HG03571 (cell line): ENCODE data around the gene ARL3.
"Not testable (repeated sequence)": the region's sequence is repeated elsewhere in the genome, so short reads cannot be mapped to it uniquely, and the experiment has no call there.

Experiments used
- ATAC-seq: cut with Tn5 transposase; IDR thresholded peaks from one replicate; pipeline ENCODE4 v1.9.1; 2021; ENCODE audit not compliant: unreplicated experiment

ARL3 gene

DNA sequence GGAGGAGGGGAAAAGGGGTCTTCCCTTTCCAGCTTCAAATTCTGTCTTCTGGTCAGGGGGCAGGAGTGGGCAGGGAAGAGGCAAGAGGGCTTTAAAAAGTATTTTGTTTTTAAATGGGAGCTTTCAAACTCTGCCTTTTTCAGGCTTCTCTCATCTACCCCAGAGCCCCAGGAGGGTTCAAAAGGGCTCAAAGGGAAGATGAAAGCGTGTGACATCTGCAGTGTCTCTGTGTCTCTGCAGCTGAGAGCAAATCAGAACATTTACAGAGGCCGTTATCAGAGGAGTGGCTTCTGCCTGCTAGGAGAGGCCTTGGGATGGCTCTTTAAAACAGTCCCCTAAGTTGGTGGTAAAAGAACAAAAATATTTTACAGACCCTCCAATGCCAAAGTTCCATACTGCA lies 39.6 kb downstream of the ARL3 start:
- no peak for ATAC-seq

DNA sequence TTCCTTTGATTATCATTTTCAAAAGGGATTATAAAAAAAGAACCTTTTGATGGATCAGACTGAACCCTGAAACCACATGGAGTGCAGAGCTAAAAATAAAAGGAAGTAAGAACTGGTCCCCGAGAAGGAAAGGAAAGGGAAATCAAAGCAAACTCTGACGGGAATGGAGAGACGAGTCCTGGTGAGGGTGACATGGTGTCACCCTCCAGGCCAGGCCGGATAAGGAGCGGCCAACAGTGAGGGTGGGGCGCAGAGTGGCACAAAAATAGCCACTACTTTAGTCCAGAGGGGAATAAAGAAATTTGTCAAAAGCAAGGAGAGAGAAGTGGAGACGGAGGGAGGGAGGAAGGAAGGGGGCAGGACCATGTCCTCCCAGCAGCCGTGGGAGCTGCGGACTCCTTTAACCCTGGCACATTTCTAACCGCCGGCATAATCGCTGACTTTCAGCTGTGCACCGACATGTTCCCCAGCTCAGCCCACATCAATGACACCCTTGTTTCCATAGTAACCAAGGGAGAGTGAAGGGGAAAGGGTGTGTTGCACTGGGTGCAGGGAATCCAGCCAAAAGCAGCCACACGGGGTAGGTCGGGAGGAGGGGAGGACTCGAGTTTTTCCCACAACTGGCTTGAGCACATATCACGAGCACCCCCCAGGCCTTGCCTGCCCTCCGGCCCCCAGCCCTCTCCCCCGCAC lies 40.2 kb downstream of the ARL3 start:
- no peak for ATAC-seq

DNA sequence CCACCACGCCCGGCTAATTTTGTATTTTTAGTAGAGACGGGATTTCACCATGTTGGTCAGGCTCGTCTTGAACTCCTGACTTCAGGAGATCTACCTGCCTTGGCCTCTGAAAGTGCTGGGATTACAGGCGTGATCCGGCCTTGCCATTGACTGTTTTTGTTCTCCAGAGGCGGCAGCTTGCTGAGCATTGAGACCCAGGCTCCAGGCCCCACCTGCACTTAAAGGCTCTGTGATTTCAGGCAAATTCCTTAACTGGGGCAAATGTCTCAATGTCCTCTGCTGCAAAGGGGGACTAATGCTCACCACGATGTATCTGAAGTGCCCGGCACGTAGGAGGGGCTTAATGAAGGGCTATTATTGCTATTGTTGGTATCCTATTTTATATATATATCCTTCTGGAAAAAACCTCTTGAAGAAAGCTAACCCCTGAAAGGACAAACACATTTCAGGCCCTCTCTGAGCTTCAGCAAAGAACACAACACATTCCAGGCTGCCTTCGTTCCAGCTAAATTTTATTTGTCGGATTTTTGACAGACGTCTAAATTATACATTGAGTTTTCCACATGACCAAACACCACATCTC lies 40.9 kb downstream of the ARL3 start:
- ATAC-seq = no peak

DNA sequence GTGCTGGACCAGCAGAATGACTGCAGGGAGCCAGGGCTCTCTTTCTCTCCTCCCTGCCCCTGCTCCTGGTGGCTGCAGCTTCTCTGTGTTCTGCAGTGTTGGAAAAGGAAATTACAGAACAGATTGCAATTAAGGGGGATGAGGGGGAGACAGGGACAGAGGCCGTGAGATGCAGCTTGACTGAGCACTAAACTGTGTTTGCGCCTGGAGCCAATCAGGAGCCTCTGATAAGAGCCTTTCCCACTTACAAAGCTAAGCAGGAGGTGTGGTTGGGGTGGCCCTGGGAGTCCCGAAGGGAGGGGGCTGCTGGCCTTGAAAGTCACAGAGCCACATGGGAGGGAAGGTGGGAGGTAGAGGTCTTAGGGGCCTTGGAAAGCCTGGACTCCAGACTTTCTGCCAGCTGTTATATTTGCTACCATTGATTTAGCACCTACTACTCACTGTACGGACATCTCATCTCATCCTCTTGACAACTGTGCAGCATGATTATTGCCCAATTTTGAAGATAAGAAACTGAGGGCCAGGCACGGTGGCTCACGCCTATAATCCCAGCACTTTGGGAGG lies 43.2 kb downstream of the ARL3 start:
- ATAC-seq = no peak

DNA sequence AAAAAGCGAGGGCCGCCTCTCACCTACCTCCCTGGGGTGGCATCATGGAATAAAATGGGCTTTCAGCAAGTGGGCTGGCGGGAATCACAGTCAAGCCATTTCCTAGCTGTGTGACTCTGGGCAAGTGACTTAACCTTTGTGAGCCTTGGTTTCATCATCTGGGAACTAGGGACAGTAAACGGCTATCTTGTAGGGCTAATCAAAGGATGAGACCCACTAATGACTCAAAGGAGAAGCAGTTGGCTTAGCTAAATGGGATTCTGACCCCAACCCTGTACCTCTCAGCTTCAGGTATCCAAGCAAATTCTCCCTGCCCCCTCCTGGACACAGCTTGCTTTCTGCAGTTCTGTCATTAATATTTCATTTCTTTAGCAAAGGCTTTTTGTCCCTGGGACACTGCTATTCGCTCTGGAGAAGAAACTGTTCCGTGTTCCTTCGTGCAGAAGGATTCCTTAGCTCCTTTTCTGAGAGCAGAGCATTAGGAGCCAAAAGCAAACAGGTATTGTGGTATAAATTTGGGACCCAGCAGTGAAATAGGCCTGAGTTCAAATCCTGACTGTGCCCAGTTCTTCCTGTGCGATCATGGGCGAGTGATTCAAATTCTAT lies 44.0 kb downstream of the ARL3 start:
- no peak for ATAC-seq

DNA sequence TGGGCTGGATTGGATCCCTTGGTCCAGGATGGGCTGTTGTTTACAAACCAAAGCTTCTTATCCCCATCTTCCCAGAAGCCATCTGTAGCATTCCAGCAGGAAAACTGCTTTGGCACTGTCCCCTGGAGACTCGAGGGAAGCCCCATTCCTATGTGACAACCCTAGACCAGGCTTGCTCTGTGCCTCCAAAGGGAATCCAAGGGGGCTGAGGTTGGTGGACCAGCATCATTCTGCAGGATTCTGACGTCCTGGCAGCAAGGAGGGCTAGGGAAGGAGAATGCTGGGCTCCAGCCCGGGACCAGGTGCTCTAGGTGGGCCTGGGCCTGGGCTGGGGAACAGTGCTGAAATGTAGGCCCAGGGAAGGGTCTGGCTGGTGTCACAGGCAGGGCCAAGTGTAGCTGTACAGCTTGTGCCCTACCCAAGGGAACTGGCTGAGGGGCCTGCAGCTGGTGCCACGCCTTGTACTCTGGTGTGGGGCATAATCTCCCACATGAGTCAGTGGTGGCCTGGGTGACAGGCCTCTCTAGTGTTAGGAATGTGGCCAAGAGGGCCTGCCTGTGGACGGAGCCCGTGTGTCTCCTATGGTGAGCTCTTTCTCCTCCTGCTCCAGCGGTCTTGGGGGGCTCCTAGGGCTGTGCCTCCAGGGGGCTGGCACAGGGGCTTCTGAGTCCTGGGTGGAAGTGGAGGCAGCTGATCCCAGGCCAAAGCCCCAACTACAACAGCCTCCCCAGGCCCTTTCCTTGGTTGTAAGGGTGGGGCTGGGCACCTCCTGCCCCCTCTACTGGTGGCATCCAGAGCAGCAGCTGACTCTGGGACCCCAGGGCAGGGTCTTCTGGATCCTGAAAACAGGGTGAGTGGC lies 44.8 kb downstream of the ARL3 start:
- ATAC-seq = no peak

DNA sequence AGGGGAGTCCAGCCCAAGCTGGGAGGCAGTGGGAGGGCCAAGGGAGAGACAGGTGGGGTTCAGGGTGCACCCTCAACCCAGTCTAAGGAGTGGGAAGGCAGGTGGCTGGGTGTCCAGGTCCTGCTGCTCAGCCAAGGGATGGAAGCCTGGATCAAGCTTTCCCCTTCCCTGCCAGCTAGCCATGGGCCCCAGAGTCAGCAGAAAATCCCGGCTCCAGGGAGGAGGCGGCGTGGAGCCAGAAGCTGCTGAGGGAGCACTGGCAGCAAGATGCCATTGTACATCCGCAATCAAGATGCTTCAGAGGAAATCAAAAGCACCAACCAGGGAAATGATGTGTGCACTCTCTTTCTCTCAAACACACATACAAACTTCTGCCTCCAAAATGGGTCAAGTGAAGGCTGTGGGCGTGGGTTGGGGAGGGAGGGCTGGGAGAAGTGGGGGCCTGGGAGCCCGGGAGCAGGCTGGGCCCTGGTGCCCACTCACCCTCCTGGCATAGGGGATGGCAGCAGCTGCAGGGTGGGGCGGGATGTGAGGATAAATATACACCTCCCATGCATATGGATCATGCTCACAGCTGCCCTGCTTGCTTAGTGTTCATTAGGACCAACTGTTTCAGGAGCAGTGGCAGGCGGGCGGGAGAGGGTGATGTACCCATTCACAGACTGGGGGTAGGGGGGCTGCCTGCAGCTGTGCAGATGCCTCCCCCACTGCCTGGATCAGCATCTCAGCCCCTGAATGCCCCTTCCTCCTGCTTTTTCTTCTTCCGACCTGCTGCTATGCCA lies 45.7 kb downstream of the ARL3 start:
- ATAC-seq = no peak

DNA sequence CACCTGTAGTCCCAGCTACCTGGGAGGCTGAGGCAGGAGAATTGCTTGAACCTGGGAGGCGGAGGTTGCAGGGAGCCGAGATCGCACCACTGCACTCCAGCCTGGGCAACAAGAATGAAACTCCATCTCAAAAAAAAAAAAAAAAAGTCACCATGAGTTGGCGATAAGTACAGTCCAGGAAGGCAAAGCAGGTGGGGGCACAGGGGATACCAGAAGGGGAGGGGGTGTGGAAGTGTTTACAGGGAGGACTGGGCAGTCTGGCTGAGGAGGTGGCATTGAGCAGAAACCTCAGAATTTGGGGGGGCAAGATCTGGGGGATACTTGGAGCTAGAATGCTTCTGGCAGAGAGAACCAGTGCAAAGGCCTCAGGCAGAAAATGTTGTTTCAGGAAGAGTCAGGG lies 46.8 kb downstream of the ARL3 start:
- not testable (repeated sequence) for ATAC-seq

DNA sequence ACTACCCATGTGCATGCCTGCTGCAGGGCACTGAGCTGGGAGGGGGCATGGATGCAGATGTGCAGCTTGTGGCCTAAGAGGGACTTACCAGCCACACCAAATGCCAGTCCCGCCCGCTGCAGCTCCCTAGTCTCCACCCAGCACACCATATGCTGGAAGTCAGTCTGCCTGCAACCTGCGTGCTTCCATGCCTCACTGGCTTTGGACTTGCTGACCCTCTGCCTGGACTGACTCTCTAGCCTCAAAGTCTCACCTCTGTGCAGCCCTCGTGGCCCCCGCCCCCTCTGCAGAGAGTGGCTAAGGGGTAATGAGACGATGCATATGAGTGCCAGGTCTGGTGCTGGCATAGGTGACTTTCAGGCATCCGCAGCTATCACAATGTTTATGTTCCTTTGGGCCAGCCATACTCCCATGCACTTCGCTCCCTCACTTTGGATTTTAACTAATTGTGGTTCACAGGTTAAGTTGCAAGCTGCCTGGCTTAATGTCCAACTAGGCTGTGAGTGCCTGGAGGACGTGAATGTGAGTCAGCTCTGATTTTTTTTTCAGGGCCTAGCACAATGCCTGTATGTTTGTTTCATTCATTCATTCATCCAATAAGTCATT lies 48.2 kb downstream of the ARL3 start:
- no peak for ATAC-seq

DNA sequence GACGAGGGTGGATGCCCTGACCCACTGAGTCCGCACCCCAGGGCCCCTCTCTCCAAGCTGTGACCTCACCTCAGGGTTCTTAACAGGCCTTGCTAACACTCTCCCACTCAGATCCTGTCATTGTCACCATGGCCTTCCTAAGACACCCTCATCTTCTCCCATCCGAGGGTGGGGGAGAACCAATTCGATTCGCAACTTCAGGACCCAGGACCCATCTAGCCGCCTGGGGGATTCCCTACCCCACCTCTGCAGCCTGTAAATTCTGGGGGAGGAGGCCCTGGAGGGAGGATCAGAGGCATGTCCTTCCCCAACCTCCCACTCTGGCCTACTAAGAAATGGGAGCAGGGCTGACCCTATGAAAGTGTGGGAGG lies 52.6 kb downstream of the ARL3 start:
- no peak for ATAC-seq

DNA sequence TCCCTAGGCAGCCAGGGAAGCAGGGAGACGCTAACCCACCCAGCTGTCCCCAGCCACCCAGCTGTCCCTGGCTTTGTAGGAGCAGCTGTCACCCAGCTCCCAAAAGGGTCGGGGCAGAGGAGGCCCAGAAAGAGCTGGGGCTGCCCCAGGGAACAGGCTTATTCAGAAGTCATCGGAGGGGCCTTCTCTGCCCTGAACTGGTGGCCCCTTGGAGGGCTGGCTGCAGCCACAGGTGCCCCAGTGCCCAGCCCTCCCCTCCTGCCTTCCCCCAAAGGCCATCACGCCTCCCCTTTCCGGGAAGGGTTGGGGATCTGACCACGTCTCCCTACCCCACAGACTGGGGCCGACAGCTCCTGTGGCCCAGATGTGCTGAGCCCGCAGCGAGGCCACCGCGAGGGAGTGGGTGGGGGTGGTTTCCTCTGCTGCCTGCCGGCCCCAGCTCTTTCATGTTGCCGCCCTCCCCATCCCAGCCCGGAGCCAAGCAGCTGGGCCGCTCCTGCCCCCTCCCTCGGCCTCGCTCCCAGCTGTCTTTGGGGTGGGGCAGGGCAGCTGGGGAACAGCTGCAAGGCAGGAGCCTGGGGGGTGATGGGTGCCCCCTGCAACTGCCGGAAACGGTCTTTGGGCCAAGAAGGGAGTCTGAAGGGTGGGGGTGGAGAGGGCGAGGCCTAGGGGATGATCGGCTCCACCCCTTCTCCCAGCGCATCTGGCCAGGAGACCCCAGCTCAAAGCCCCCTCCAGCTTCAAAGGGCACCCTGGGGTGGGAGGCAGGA lies 53.1 kb downstream of the ARL3 start:
- peak; percentile 72 for ATAC-seq

DNA sequence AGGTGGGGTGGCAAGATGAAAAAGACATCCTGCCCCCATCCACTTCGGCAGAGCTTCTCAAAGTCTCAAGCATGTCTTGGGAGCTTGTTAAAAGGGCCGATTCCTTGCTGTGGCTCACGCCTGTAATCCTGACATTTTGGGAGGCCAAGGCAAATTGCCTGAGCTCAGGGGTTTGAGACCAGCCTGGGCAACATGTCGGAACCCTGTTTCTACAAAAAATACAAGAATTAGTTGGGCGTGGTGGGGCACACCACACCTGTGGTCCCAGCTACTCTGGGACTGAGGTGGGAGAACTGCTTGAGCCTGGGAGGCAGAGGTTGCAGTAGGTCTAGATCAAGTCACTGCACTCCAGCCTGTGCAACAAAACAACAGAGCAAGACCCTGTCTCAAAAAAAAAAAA lies 55.4 kb downstream of the ARL3 start:
- no peak for ATAC-seq

DNA sequence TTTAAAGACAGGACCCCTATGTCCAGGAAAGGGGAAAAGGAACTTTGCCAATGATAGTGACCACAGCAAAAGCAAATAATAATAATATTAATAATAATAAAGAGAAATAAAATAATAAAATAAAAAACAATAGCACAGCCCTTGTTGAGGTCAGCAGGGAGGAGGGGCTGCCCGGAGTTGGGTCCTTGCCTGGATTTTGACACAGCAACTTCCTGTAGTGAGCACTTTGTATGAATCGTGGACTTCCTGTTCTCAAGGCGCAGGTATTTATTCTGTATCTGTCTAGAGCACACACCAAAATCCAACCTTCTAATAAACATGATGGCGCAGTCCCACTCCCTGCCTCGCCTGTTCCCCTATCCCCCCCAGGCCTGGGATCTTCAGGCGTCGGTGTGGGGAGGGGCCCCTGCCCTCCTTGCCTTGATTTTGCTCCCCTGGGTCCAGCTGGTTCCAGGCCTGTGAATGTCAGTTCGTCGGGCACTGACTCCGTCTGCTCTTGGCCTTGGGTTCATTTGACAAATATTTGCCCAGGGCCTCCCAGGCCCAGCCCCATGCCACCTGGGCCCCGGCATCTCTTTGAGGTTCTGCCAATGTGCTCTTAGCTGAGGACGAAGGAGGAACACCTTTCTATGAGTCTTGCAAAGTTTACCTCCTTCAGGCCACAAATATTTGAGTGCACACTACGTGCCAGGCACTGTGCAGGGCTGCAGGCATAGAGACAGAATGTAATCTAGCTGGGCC lies 56.0 kb downstream of the ARL3 start:
- ATAC-seq = no peak

DNA sequence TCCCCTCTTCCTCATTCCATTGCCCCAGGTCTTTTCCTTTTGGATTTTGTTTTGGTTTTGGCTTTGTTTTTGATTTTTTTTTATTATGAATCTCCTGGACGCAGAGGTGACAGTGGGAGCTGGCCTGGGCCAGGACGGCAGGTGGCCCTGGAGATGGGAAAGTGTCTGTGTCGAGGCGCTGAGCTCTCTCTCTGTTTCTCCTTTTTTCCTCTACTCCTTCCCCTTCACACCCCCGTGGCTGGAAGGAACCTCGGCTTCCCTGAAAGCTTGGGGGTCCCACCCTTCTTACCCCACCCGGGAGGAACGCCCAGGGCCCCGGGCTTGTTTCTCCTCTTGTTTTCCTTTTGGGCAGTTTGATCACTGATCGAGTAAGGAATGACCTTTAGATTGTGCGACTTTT lies 56.7 kb downstream of the ARL3 start:
- no peak for ATAC-seq

DNA sequence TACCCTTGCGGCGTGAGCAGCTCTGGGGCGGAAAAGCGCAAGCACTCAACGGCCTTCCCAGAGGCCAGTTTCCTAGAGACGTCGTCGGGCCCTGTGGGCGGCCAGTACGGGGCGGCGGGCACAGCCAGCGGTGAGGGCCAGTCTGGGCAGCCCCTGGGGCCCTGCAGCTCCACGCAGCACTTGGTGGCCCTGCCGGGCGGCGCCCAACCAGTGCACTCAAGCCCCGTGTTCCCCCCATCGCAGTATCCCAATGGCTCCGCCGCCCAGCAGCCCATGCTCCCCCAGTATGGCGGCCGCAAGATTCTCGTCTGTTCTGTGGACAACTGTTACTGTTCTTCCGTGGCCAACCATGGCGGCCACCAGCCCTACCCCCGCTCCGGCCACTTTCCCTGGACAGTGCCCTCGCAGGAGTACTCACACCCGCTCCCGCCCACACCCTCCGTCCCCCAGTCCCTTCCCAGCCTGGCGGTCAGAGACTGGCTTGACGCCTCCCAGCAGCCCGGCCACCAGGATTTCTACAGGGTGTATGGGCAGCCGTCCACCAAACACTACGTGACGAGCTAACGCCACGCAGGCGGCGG lies 57.3 kb downstream of the ARL3 start:
- ATAC-seq = no peak

DNA sequence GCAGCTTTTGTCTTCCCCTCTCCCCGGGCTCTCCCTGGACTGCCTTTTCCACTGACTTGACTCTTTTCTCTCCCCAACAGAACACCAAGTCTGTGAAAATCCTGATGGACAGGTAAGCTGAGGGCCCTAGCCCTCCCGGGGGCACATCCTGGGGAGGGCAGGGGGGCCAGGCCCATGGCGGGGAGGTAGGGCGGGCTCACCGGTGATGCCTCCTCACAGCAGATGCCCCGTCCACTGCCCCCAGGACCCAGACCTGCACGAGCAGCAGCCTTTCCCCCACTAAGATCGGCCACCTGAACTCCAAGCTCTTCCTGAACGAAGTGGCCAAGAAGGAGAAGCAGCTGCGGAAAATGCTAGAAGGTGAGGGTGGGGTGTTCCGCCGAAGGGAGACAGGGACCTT lies 58.2 kb downstream of the ARL3 start:
- no peak for ATAC-seq

DNA sequence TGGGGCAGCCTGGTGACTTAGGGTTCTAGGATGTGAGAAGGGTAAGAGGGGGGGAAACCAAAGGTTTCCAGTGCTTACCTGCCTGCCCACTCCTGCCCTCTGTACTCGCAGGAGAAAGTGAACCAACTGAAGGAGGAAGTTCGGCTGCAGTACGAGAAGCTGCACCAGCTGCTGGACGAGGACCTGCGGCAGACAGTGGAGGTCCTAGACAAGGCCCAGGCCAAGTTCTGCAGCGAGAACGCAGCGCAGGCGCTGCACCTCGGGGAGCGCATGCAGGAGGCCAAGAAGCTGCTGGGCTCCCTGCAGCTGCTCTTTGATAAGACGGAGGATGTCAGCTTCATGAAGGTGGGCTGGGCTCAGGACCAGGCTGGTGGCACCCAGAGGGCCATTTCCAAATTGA lies 59.2 kb downstream of the ARL3 start:
- ATAC-seq = no peak

DNA sequence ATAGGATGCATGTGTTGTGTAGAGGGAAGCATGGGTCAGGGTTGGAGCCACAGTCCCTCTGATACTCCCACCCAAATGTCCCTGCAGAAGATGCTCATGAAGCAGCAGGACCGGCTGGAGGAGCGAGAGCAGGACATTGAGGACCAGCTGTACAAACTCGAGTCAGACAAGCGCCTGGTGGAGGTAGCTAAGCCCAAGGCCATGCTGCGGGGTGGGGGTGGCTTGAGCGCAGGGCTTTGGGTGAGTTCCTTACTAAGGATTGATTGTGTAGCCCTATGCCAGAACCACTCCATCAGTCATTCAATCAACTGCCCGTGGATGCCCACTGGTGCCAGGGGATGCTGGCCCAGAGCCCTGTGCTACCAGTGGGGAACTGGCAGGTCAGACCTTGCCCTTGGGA lies 59.6 kb downstream of the ARL3 start:
- ATAC-seq = no peak

DNA sequence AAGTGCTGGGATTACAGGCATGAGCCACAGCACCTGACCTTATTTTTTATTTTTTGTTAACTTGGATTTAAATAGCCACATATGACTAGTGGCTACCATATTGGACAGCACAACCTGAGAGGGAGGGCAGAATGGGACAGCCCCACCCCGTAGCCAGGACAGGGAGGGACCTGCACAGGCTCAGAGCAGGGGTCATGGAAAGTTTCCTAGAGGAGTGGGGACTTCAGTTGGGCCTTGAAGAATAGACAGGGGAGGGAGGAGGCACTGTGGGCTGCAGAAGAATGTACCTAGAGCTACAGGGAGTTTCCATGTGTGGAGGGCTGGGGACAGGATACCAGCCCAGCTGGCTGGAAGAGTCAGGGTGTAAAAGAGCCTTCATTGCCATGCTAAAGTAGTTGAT lies 61.1 kb downstream of the ARL3 start:
- ATAC-seq = no peak
